Hepatocyte (in vitro differentiated cells): ENCODE measurements around the gene PLA2G5.

Source experiments
- EZH2 ChIP-seq: fragments of 200-600 bp; sonication (generic); IDR thresholded peaks from 2 replicates; pipeline ENCODE4 v1.6.1; 2016; ENCODE audit warnings: antibody characterized with exemption, mild to moderate bottlenecking, borderline replicate concordance
- EZH2phosphoT487 ChIP-seq: fragments of 200-600 bp; sonication (generic); IDR thresholded peaks from one replicate; pipeline ENCODE4 v1.6.1; 2018; ENCODE audit warnings: antibody characterized with exemption, mild to moderate bottlenecking, low read depth, moderate library complexity; ENCODE audit not compliant: unreplicated experiment, severe bottlenecking
- TF ChIP-seq, protein P1 (sequence below): fragments of 200-600 bp; sonication (generic); IDR thresholded peaks from 2 replicates; pipeline ENCODE4 v1.5.1; 2016; ENCODE audit warnings: antibody characterized with exemption, mild to moderate bottlenecking; ENCODE audit not compliant: poor library complexity

DNA sequence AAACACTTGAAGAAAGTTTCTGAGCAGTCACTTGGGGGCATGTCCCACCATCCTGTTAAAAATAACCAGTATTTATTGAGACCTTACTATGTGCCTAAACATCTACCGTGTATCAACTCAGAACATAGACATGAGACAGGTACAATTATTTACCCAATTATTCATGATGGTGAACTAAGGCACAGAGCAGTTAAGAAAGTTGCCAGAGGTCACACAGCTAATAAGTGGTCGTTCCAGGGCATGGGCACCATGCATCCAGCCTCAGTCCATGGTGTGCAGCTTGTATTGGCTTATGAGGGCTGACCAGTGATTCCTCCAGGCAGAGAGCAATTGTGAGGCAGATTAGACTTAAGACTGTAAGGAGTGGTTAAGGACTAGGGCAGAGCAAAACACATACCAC, 5.4 kb downstream of the PLA2G5 start:
- TF ChIP-seq, protein P1, sequence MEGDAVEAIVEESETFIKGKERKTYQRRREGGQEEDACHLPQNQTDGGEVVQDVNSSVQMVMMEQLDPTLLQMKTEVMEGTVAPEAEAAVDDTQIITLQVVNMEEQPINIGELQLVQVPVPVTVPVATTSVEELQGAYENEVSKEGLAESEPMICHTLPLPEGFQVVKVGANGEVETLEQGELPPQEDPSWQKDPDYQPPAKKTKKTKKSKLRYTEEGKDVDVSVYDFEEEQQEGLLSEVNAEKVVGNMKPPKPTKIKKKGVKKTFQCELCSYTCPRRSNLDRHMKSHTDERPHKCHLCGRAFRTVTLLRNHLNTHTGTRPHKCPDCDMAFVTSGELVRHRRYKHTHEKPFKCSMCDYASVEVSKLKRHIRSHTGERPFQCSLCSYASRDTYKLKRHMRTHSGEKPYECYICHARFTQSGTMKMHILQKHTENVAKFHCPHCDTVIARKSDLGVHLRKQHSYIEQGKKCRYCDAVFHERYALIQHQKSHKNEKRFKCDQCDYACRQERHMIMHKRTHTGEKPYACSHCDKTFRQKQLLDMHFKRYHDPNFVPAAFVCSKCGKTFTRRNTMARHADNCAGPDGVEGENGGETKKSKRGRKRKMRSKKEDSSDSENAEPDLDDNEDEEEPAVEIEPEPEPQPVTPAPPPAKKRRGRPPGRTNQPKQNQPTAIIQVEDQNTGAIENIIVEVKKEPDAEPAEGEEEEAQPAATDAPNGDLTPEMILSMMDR = no peak
- TF ChIP-seq EZH2 = no peak
- no peak for TF ChIP-seq EZH2phosphoT487
